GM23338 (cell line): ENCODE measurements around the gene SMIM35. TPM values are rescaled to one million over a fixed set of nuclear protein-coding genes. Genes with fewer than 3 reads are reported as not detected.

Experiments used
- ATAC-seq: fragments of 200-7000 bp; cut with Tn5 transposase; 3 replicates; pipeline ENCODE4 v1.9.1; 2020
- DNase-seq: peaks from one replicate; pipeline ENCODE4 v3.0.0-alpha.2; 2015; ENCODE audit warnings: low spot score
- H2AFZ ChIP-seq: fragments of 200-600 bp; sonication (generic); 2 replicates; pipeline ENCODE4 v1.8.0; 2016; ENCODE audit warnings: antibody characterized with exemption, mild to moderate bottlenecking, moderate library complexity
- H3F3A ChIP-seq: fragments of 200-600 bp; sonication (generic); replicated peaks from 2 replicates; pipeline ENCODE4 v1.8.0; 2017; ENCODE audit warnings: antibody characterized with exemption, mixed run types, low read depth
- H3K27ac ChIP-seq: fragments of 200-600 bp; sonication (generic); 2 replicates; pipeline ENCODE4 v1.6.1; 2016; ENCODE audit warnings: low read depth
- H3K27me3 ChIP-seq: fragments of 200-600 bp; sonication (generic); 2 replicates; pipeline ENCODE4 v1.8.0; 2016; ENCODE audit warnings: mild to moderate bottlenecking, mixed run types, moderate library complexity; ENCODE audit not compliant: insufficient read depth
- H3K36me3 ChIP-seq: fragments of 200-600 bp; sonication (generic); 2 replicates; pipeline ENCODE4 v1.8.0; 2016; ENCODE audit warnings: mild to moderate bottlenecking; ENCODE audit not compliant: insufficient read depth
- H3K4me1 ChIP-seq: fragments of 200-600 bp; sonication (generic); 2 replicates; pipeline ENCODE4 v1.8.0; 2016; ENCODE audit warnings: mild to moderate bottlenecking, moderate library complexity; ENCODE audit not compliant: insufficient read depth
- H3K4me2 ChIP-seq: fragments of 200-600 bp; sonication (generic); 2 replicates; pipeline ENCODE4 v1.7.1; 2017; ENCODE audit warnings: mixed run types
- H3K4me3 ChIP-seq: fragments of 200-600 bp; sonication (generic); 2 replicates; pipeline ENCODE4 v1.6.1; 2016; ENCODE audit warnings: mixed run types
- H3K79me2 ChIP-seq: fragments of 200-600 bp; sonication (generic); replicated peaks from 2 replicates; pipeline ENCODE4 v1.8.0; 2017; ENCODE audit warnings: mild to moderate bottlenecking; ENCODE audit not compliant: insufficient read depth
- H3K9me2 ChIP-seq: fragments of 200-600 bp; sonication (generic); 2 replicates; pipeline ENCODE4 v1.8.0; 2017; ENCODE audit not compliant: insufficient read depth
- H4K20me1 ChIP-seq: fragments of 200-600 bp; sonication (generic); replicated peaks from 2 replicates; pipeline ENCODE4 v1.8.0; 2017; ENCODE audit warnings: mild to moderate bottlenecking; ENCODE audit not compliant: insufficient read depth
- H3K27ac Mint-ChIP-seq: 2 replicates; pipeline ENCODE4 v1.8.0; 2020; ENCODE audit warnings: inconsistent platforms, mild to moderate bottlenecking, moderate library complexity, mixed read lengths
- H3K27me3 Mint-ChIP-seq: 3 replicates; pipeline ENCODE4 v1.8.0; 2022; ENCODE audit warnings: low read depth, mild to moderate bottlenecking, moderate library complexity, mixed read lengths, inconsistent platforms; ENCODE audit not compliant: insufficient read depth, poor library complexity
- H3K36me3 Mint-ChIP-seq: 3 replicates; pipeline ENCODE4 v1.8.0; 2021; ENCODE audit warnings: low read depth, mild to moderate bottlenecking, inconsistent platforms, moderate library complexity, mixed read lengths
- H3K4me1 Mint-ChIP-seq: 3 replicates; pipeline ENCODE4 v1.8.0; 2020; ENCODE audit warnings: mild to moderate bottlenecking, inconsistent platforms, mixed read lengths
- H3K4me3 Mint-ChIP-seq: 3 replicates; pipeline ENCODE4 v1.8.0; 2021; ENCODE audit warnings: moderate library complexity, mild to moderate bottlenecking, inconsistent platforms, mixed read lengths
- H3K9me3 Mint-ChIP-seq: 3 replicates; pipeline ENCODE4 v1.8.0; 2020; ENCODE audit warnings: moderate library complexity, mild to moderate bottlenecking, inconsistent platforms, mixed read lengths
- CTCF ChIP-seq, 2 experiments: fragments of 200-600 bp in 1 of 2; sonication (generic) in 1 of 2; conservative IDR thresholded peaks; 2 replicates each; pipeline versions ENCODE4 v1.5.1 to v1.6.1; 2016 to 2017; ENCODE audit warnings: antibody characterized with exemption in 2 of 2, low read depth in 2 of 2, mild to moderate bottlenecking in 2 of 2, moderate library complexity in 1 of 2
- EZH2 ChIP-seq: fragments of 200-600 bp; sonication (generic); IDR thresholded peaks from one replicate; pipeline ENCODE4 v1.8.0; 2017; ENCODE audit warnings: antibody characterized with exemption, mild to moderate bottlenecking, low read depth; ENCODE audit not compliant: unreplicated experiment
- ZNF114 ChIP-seq: fragments of 250-450 bp; sonication (Bioruptor Pico); IDR thresholded peaks from 2 replicates; pipeline ENCODE4 v1.5.0; 2020; ENCODE audit warnings: mild to moderate bottlenecking, moderate library complexity
- polyA plus RNA-seq: library from polyadenylated mRNA; unstranded; fragments of >200 nt; fragmentation: Nextera tagmentation; extraction: Ambion mirVana; gene quantifications from 2 replicates; pipeline ENCODE4 v1.2.1, GENCODE V29; 2016
- total RNA-seq: library from RNA; depleted of rRNA; stranded (reverse); fragments of >200 nt; shearing (Covaris generic); gene quantifications from 2 replicates; pipeline ENCODE4 v1.2.3, GENCODE V29; 2014
- TF ChIP-seq, protein P1 (sequence below): IDR thresholded peaks from one replicate; pipeline ENCODE4 v1.6.1; 2018; ENCODE audit warnings: antibody characterized with exemption; ENCODE audit not compliant: unreplicated experiment

SMIM35 gene
- total and polyA plus RNA-seq, 2 experiments from 2014 or later, result not detected

GRCh38 chr11:118109231-118109630 lies 22.5 kb upstream of the SMIM35 start (continued):
- TF ChIP-seq, protein P1, sequence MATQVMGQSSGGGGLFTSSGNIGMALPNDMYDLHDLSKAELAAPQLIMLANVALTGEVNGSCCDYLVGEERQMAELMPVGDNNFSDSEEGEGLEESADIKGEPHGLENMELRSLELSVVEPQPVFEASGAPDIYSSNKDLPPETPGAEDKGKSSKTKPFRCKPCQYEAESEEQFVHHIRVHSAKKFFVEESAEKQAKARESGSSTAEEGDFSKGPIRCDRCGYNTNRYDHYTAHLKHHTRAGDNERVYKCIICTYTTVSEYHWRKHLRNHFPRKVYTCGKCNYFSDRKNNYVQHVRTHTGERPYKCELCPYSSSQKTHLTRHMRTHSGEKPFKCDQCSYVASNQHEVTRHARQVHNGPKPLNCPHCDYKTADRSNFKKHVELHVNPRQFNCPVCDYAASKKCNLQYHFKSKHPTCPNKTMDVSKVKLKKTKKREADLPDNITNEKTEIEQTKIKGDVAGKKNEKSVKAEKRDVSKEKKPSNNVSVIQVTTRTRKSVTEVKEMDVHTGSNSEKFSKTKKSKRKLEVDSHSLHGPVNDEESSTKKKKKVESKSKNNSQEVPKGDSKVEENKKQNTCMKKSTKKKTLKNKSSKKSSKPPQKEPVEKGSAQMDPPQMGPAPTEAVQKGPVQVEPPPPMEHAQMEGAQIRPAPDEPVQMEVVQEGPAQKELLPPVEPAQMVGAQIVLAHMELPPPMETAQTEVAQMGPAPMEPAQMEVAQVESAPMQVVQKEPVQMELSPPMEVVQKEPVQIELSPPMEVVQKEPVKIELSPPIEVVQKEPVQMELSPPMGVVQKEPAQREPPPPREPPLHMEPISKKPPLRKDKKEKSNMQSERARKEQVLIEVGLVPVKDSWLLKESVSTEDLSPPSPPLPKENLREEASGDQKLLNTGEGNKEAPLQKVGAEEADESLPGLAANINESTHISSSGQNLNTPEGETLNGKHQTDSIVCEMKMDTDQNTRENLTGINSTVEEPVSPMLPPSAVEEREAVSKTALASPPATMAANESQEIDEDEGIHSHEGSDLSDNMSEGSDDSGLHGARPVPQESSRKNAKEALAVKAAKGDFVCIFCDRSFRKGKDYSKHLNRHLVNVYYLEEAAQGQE, result no peak

GRCh38 chr11:118108513-118108912 lies 21.8 kb upstream of the SMIM35 start:
- Mint-ChIP-seq H3K4me1 (peaks cover 18% of the 10 kb centered on the region), H3K36me3 (no peaks in the 10 kb centered on the region; the same call in 2 of the 3 replicates), H3K9me3 (no peaks in the 10 kb centered on the region), H3K27me3 (peaks cover 13% of the 10 kb centered on the region), H3K4me3 (no peak overlapping the region), H3K27ac (no peak overlapping the region)
- Histone ChIP-seq H3K79me2 (no peaks in the 10 kb centered on the region), H3K27me3 (no peaks in the 10 kb centered on the region), H4K20me1 (no peaks in the 10 kb centered on the region), H2AFZ (no peak overlapping the region), H3K4me2 (no peak overlapping the region), H3K27ac (no peak overlapping the region), H3K4me3 (no peak overlapping the region), H3K9me2 (peaks cover 3% of the 10 kb centered on the region; the same call in 1 of the 2 replicates), H3K4me1 (no peaks in the 10 kb centered on the region), H3K36me3 (no peaks in the 10 kb centered on the region), H3F3A (no peaks in the 10 kb centered on the region)
- DNase-seq (peak; percentile 49), ATAC-seq (peak; percentile 68)
- TF ChIP-seq CTCF (conservative IDR thresholded peaks at IDR 0.05; ENCODE audit: low read depth in 2 of 2) (no peak), EZH2 (no peak)

DNA sequence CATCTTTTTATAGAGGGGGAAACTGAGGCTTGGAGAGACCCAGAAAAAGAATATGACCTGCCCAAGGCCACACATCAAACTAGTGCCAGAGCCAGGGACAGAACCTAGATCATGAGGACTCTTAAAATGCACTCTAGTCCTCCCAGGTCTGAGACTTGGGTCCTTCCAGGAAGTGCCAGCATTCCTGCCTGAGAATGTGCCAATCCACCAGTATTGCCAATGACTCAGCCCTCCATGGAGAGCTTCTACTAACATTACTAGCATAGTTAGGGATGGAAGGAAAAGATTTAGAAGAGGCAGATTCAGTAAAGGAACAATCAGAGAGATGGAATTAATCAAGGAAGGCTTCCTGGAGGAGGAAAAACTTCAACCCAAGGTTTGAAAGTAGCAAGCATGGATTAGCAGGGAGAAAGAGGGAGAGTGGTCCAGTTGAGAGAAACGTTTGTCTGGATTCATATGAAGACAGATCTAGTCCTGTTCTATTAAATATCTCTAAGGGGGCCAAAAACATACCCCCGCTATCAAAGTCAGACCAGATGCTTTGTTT lies 20.1 kb upstream of the SMIM35 start:
- H3K9me2 ChIP-seq, result peaks cover 3% of the 10 kb centered on the region; the same call in 1 of the 2 replicates
- Mint-ChIP-seq H3K27ac (no peak overlapping the region), H3K4me3 (no peak overlapping the region), H3K36me3 (no peaks in the 10 kb centered on the region; the same call in 2 of the 3 replicates), H3K9me3 (no peaks in the 10 kb centered on the region), H3K27me3 (peaks cover 11% of the 10 kb centered on the region), H3K4me1 (peaks cover 18% of the 10 kb centered on the region)
- H3F3A ChIP-seq, result no peaks in the 10 kb centered on the region
- no peak overlapping the region for H3K4me2 ChIP-seq
- no peaks in the 10 kb centered on the region for H3K4me1 ChIP-seq
- no peak overlapping the region for H2AFZ ChIP-seq
- DNase-seq (no peak), ATAC-seq (no peak)
- no peaks in the 10 kb centered on the region for H4K20me1 ChIP-seq
- no peak overlapping the region for H3K4me3 ChIP-seq
- H3K36me3 ChIP-seq, result no peaks in the 10 kb centered on the region
- H3K79me2 ChIP-seq, result no peaks in the 10 kb centered on the region
- H3K27me3 ChIP-seq, result no peaks in the 10 kb centered on the region
- H3K27ac ChIP-seq, result no peak overlapping the region
- TF ChIP-seq CTCF (conservative IDR thresholded peaks at IDR 0.05; ENCODE audit: low read depth in 2 of 2), result no peak
- TF ChIP-seq ZNF114 (CRISPR knock-in tag), result no peak
